Activated CD8-positive, alpha-beta memory T cell treated with anti-CD3 and anti-CD28 coated beads, Interleukin-2, amount 50 U/mL, for 1 hour (primary cell): Measurements from ENCODE around the gene LTV1.

ENCODE experiments used
- DNase-seq: peaks from one replicate; pipeline ENCODE4 v3.0.0-alpha.2; 2020; ENCODE audit errors: extremely low read depth

Gene LTV1

DNA sequence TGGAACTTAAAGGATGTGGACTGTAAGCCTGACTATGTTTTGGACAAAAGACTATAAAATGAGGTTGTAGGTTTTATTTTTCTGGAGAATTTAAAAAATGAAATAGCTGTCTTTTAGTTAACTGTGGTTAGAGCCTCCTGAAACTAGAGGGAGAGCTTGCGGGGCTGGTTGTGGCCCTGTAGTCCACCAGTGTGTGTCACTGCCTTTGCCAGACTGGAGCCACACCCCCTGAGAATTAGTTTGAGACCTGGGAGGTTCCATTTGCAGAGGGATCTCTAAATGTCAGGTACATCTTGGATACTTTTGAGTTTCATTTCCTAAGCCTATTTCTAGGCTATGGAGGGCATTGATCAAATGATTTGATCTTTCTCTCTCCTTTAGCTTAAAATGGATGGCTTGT is 42.0 kb downstream of the LTV1 start:
- DNase-seq: no peak

DNA sequence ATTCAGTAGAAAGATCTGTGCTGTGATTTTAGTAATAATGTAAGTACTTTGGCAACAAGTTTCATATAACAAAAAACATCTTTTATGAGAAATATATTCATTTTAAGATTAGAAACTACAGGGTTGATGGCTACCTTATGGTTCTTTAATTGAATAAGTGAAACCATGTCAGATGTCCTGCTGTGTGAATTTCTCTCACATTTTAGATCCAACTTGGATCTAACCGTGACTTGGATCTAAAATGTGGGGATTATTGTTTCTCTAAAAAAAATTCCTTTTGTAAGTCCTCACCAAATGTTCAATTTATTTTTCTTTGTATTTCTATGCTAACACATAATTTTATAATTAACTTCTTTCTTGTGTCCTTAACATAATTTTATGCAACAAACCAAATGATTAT is 51.5 kb downstream of the LTV1 start:
- no peak for DNase-seq

DNA sequence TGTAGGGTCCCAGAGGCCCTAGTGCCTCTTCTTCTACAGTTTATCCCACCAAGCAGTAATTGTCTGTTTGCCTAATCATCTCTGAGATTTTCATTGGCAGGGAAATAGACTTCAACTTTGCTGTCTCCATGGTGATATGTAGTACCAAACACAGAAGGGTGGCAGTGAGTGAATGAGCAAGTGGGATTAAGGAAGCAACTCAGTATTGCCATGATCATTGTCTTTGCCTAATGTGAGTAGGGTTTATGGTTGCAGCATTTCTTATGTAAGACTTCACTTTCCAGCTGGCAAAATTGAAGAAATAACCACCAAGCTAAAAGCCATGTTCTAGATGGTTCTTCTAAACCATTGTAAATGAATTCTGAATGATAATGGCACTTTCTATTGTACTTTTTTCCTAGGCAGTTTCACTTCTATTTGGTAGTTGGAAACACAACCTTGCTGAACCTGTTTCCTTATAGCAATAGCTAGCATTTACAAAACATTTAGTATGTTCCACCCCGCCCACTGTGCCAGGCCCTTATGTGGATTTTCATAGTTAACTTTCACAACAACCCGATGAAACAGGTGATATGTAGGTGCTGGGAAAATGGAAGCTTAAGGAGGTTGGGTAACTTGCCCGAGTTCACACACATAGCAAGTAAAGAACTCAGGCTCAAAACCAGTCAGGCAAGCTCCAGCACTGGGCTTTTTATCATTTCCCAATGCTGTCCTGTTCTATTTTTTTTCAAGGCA is 53.2 kb downstream of the LTV1 start:
- no peak for DNase-seq

DNA sequence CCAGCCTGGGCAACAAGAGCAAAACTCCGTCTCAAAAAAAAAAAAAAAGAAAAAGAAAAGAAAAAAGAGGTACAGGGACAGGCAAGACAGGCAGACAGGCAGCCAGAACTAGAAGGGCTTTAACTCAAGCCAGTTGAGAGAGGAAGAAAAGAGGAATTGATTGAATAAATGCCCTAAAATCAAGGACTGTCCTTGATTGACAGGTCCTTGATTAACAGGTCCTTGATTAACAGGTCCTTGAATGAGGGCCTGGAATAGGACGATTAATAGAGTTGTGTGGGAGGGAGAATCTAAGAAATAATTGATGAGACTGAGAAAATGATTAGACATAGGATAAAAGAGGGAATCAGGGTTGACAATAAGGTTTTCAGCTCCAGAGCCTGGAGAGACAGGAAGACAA is 57.2 kb downstream of the LTV1 start:
- DNase-seq: no peak

DNA sequence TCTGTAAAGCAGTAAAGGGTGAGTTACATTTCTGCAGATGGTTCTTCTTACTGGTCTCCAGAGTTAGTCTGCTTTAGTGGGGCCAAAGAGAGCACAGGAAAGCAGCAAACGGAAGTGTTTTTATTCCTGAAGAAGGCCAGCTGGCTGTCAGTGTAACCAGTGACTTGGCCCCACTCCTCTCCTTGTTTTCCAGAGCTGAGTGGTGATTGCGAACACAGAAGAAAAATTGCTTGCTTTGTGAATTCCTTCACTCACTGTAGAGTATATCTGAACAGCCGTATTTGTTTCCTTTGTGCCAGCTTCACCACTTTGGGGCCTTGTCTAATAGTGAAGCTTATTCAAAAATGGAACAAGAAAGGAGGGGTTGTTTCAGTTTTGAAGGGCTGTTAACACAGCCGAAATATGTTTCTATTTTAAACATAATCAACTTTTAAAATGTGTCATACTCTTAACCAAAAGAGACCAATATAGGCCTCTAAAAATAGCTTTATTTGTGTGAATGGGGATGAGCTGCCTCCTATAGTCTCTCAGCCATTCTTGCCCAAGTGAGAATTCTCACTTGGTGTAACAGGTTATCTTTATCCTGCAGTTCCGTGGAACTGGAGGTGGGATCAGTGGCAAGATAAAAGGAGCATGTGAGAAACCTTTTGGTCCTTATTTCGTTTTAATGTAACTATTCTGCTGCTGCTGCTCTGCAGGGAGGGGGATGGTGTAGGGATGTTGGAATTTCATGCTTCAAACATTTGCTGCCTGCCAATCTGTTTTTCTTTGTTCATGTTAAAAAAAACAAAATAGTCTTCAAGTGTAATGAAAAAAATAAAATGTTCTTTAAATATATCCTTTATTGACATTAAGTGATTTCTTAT is 59.0 kb downstream of the LTV1 start:
- DNase-seq: no peak

DNA sequence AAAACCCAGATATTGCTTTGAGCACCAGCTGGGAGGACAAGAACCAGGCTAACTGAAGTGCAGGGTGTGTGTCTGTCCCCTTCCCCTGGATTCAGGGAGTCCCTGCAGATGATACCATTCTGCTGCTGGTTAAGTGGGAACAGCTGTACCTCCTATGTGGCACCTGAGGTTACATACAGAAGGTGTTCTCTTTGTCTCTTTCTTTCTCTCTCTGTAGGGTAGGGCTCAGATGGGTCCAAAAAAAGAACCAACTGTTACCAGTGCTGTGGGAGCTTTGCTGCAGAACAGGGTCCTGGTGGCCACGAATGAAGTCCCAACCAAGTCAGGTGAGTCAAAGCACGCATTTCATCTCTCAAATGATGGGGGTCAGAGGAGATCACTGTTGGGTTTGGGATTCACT is 59.7 kb downstream of the LTV1 start:
- DNase-seq: no peak

DNA sequence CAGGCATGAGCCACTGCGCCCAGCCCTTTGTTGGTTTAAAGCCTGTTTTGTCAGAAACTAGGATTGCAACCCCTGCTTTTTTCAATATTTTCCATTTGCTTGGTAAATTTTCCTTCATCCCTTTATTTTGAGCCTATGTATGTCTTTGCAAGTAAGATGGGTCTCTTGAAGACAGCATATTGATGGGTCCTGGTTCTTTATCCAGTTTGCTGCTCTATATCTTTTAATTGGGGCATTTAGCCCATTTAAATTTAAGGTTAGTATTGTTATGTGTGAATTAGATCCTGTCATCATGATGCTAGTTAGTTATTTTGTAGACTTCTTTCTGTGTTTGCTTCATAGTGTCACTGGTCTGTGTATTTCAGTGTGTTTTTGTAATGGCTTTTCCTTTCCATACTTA is 67.9 kb downstream of the LTV1 start:
- DNase-seq: no peak

DNA sequence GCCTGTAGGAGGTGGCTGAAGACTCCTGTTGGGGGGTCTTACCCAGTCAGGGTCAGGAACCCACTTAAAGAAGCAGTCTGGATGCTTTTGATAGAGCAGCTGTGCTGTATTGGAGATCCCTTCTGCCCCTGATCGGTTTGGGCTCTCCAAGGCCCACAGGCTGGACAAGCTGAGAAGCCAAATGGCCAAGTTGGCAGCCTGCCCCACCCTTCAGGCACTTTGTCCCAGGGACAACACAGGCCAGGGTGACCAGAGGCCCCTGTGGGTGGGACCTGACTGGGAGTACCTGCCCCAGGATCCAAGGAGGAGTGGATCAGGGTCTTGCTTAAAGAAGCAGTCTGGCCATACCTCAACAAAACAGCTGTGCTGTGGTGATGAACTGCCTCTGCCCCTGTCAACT is 69.5 kb downstream of the LTV1 start:
- DNase-seq: no peak
